Measurements from ENCODE around the gene LGALS7B.
"Not testable (repeated sequence)": the region's sequence is repeated elsewhere in the genome, so short reads cannot be mapped to it uniquely, and the experiment has no call there.

Gene LGALS7B

GRCh38 chr19:38759590-38760003 lies 29.4 kb upstream of the LGALS7B start:
- Histone ChIP-seq H3K27me3 (ENCODE audit: control insufficient read depth, low read length) (no peaks in the 10 kb centered on the region), H3K4me2 (ENCODE audit: low read length) (no peak overlapping the region), H3K79me2 (ENCODE audit: control insufficient read depth, low read length) (no peaks in the 10 kb centered on the region), H3K4me3 (ENCODE audit: low read length) (no peak overlapping the region), H3K9me2 (replicated peaks; ENCODE audit: control insufficient read depth, low read length) (no peaks in the 10 kb centered on the region), H3K27ac (ENCODE audit: low read depth, low read length) (no peak overlapping the region), H3K4me1 (ENCODE audit: control insufficient read depth, low read length) (no peaks in the 10 kb centered on the region), H3K9me3 (ENCODE audit: control insufficient read depth, insufficient read depth, low read length) (no peaks in the 10 kb centered on the region), H4K20me1 (ENCODE audit: control insufficient read depth, insufficient read depth, low read depth, low read length) (no peaks in the 10 kb centered on the region), H3F3A (ENCODE audit: control insufficient read depth, insufficient read depth) (no peaks in the 10 kb centered on the region), H3K36me3 (ENCODE audit: control insufficient read depth, low read length) (no peaks in the 10 kb centered on the region)
- TF ChIP-seq, protein P1, sequence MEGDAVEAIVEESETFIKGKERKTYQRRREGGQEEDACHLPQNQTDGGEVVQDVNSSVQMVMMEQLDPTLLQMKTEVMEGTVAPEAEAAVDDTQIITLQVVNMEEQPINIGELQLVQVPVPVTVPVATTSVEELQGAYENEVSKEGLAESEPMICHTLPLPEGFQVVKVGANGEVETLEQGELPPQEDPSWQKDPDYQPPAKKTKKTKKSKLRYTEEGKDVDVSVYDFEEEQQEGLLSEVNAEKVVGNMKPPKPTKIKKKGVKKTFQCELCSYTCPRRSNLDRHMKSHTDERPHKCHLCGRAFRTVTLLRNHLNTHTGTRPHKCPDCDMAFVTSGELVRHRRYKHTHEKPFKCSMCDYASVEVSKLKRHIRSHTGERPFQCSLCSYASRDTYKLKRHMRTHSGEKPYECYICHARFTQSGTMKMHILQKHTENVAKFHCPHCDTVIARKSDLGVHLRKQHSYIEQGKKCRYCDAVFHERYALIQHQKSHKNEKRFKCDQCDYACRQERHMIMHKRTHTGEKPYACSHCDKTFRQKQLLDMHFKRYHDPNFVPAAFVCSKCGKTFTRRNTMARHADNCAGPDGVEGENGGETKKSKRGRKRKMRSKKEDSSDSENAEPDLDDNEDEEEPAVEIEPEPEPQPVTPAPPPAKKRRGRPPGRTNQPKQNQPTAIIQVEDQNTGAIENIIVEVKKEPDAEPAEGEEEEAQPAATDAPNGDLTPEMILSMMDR (IDR thresholded peaks at IDR 0.05; ENCODE audit: low read depth, low read length, poor library complexity, severe bottlenecking): no peak
- no peak for TF ChIP-seq EZH2phosphoT487 (IDR thresholded peaks at IDR 0.05; ENCODE audit: borderline replicate concordance, low read length)

DNA sequence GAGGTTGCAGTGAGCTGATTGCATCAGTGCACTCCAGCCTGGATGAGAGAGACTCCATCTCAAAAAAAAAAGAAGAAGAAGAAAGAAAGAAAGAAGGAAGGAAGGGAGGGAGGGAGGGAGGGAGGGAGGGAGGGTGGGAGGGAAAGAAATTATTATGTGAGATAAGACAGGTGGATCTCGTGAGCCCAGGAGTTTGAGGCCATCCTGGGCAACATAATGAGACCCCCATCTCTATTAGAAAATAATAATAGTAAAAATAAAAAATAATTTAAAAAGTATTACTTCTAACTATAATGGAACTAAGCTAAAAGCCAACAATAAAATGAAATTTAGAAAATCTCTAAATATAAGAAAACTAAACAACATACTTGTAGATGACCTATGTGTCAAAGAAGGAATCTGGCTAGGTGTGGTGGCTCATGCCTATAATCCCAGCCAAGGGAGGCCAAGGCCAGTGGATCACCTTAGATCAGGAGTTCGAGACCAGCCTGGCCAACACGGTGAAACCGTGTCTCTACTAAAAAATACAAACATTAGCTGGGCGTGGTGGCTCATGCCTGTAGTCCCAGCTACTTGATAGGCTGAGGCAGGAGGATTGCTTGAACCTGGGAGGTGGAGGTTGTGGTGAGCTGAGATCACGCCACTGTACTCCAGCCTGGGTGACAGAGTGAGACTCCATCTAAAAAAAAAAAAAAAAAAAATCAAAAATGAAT lies 28.0 kb upstream of the LGALS7B start:
- H3K4me1 ChIP-seq (ENCODE audit: control insufficient read depth, low read length); H3K36me3 ChIP-seq (ENCODE audit: control insufficient read depth, low read length); H3F3A ChIP-seq (ENCODE audit: control insufficient read depth, insufficient read depth); H4K20me1 ChIP-seq (ENCODE audit: control insufficient read depth, insufficient read depth, low read depth, low read length); H3K4me2 ChIP-seq (ENCODE audit: low read length); H3K9me2 ChIP-seq (replicated peaks; ENCODE audit: control insufficient read depth, low read length); H3K27me3 ChIP-seq (ENCODE audit: control insufficient read depth, low read length); H3K4me3 ChIP-seq (ENCODE audit: low read length); H3K9me3 ChIP-seq (ENCODE audit: control insufficient read depth, insufficient read depth, low read length); H3K27ac ChIP-seq (ENCODE audit: low read depth, low read length); H3K79me2 ChIP-seq (ENCODE audit: control insufficient read depth, low read length): not testable (repeated sequence)

- H4K20me1 ChIP-seq (ENCODE audit: control insufficient read depth, insufficient read depth, low read depth, low read length); H3K9me2 ChIP-seq (replicated peaks; ENCODE audit: control insufficient read depth, low read length); H3K36me3 ChIP-seq (ENCODE audit: control insufficient read depth, low read length); H3K27ac ChIP-seq (ENCODE audit: low read depth, low read length); H3K79me2 ChIP-seq (ENCODE audit: control insufficient read depth, low read length); H3K9me3 ChIP-seq (ENCODE audit: control insufficient read depth, insufficient read depth, low read length); H3K4me1 ChIP-seq (ENCODE audit: control insufficient read depth, low read length); H3K27me3 ChIP-seq (ENCODE audit: control insufficient read depth, low read length); H3K4me3 ChIP-seq (ENCODE audit: low read length); H3F3A ChIP-seq (ENCODE audit: control insufficient read depth, insufficient read depth); H3K4me2 ChIP-seq (ENCODE audit: low read length): not testable (repeated sequence)
These were observed 27.1 kb upstream of the LGALS7B start for GRCh38 chr19:38761884-38762389.

DNA sequence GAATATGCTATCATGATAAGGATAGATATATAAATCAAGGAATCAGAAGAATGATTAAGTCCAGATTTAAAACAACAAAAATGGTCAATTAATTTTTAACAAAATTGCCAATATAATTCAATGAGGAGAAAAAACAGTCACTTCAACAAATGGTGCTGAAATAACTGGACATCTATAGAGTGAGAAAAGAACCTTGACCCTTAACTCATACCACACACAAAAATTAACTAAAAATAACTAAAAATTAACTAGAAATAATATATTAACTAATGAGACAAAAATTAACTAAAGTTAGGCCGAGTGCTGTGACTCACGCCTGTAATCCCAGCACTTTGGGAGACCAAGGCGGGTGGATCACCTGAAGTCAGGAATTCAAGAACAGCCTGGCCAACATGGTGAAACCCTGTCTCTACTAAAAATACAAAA lies 25.2 kb upstream of the LGALS7B start:
- TF ChIP-seq, protein P1 (IDR thresholded peaks at IDR 0.05; ENCODE audit: low read depth, low read length, poor library complexity, severe bottlenecking): no peak
- TF ChIP-seq EZH2phosphoT487 (IDR thresholded peaks at IDR 0.05; ENCODE audit: borderline replicate concordance, low read length): no peak
- H3K9me3 ChIP-seq (ENCODE audit: control insufficient read depth, insufficient read depth, low read length): no peaks in the 10 kb centered on the region
- no peaks in the 10 kb centered on the region for H3K79me2 ChIP-seq (ENCODE audit: control insufficient read depth, low read length)
- no peaks in the 10 kb centered on the region for H3K27me3 ChIP-seq (ENCODE audit: control insufficient read depth, low read length)
- H3K36me3 ChIP-seq (ENCODE audit: control insufficient read depth, low read length): no peaks in the 10 kb centered on the region
- no peaks in the 10 kb centered on the region for H3K4me1 ChIP-seq (ENCODE audit: control insufficient read depth, low read length)
- no peak overlapping the region for H3K27ac ChIP-seq (ENCODE audit: low read depth, low read length)
- no peak overlapping the region for H3K4me3 ChIP-seq (ENCODE audit: low read length)
- H3K9me2 ChIP-seq (replicated peaks; ENCODE audit: control insufficient read depth, low read length): no peaks in the 10 kb centered on the region
- no peak overlapping the region for H3K4me2 ChIP-seq (ENCODE audit: low read length)
- H4K20me1 ChIP-seq (ENCODE audit: control insufficient read depth, insufficient read depth, low read depth, low read length): no peaks in the 10 kb centered on the region
- no peaks in the 10 kb centered on the region for H3F3A ChIP-seq (ENCODE audit: control insufficient read depth, insufficient read depth)
